HT-29 (cell line): ENCODE measurements around the gene ZNF776. TPM values are rescaled to one million over a fixed set of nuclear protein-coding genes. Genes with fewer than 3 reads are reported as not detected.
A peak's percentile ranks its signal among the peaks of the same experiment; 100 is the strongest.
"Not testable (repeated sequence)": the region's sequence is repeated elsewhere in the genome, so short reads cannot be mapped to it uniquely, and the experiment has no call there.

ENCODE experiments used
- DNase-seq: peaks from one replicate; pipeline ENCODE4 v3.0.0-alpha.2; 2015; ENCODE audit warnings: low spot score
- total RNA-seq: library from RNA; depleted of rRNA; stranded (reverse); fragments of >200 nt; shearing (Covaris generic); gene quantifications from 2 replicates; pipeline ENCODE4 v1.2.3, GENCODE V29; 2014; rRNA removed

The ZNF776 gene
- total RNA-seq, 1 experiment from 2014 or later: 11.4 TPM

- DNase-seq: no peak
Observed at GRCh38 chr19:57778336-57778735, 31.7 kb downstream of the ZNF776 start.

- DNase-seq: no peak
Observed at GRCh38 chr19:57779220-57779845, 32.7 kb downstream of the ZNF776 start.

- DNase-seq: no peak
Observed at GRCh38 chr19:57786286-57786685, 39.7 kb downstream of the ZNF776 start.

- DNase-seq: peak; percentile 29
Observed at GRCh38 chr19:57786906-57787305, 40.3 kb downstream of the ZNF776 start.

GRCh38 chr19:57788114-57788692 lies 41.6 kb downstream of the ZNF776 start:
- DNase-seq: no peak

- DNase-seq: no peak
Observed at GRCh38 chr19:57789288-57789687, 42.7 kb downstream of the ZNF776 start.

- not testable (repeated sequence) for DNase-seq
Observed at GRCh38 chr19:57796580-57796979, 50.0 kb downstream of the ZNF776 start.

GRCh38 chr19:57800696-57801095 lies 54.1 kb downstream of the ZNF776 start:
- DNase-seq: no peak

- peak; percentile 84 for DNase-seq
Observed at GRCh38 chr19:57802269-57802668, 55.7 kb downstream of the ZNF776 start.

- peak; percentile 71 for DNase-seq
Observed at GRCh38 chr19:57803265-57803593, 56.6 kb downstream of the ZNF776 start.

GRCh38 chr19:57803594-57804325 lies 57.1 kb downstream of the ZNF776 start:
- DNase-seq: peak; percentile 96

GRCh38 chr19:57807541-57807940 lies 60.9 kb downstream of the ZNF776 start:
- DNase-seq: no peak

Other genes with a start within 250 kb of the ZNF776 start
- gene ZNF773, start 246.9 kb upstream of the ZNF776 start, total RNA-seq: 5.3 and 5.5 TPM in 2 replicates
- not detected in 2 replicates for gene ZNF549, start 219.5 kb upstream of the ZNF776 start, total RNA-seq
- 1.1 and 6.1 TPM in 2 replicates for gene ZNF550, start 187.0 kb upstream of the ZNF776 start, total RNA-seq
- gene ZNF416, start 167.9 kb upstream of the ZNF776 start, total RNA-seq: 2.5 and 3.1 TPM in 2 replicates
- gene ZIK1, start 162.7 kb upstream of the ZNF776 start, total RNA-seq: 0.23 TPM in 1 of 2 replicates, not detected in the other
- gene ZNF530, start 146.9 kb upstream of the ZNF776 start, total RNA-seq: 2.7 and 5.7 TPM in 2 replicates
- not detected in 2 replicates for gene ZNF134, start 132.6 kb upstream of the ZNF776 start, total RNA-seq
- gene ZNF211, start 113.6 kb upstream of the ZNF776 start, total RNA-seq: 2.7 and 8.1 TPM in 2 replicates
- not detected in 2 replicates for gene ZSCAN4, start 77.9 kb upstream of the ZNF776 start, total RNA-seq
- 25.5 and 26.5 TPM in 2 replicates for gene ZNF551, start 64.8 kb upstream of the ZNF776 start, total RNA-seq
- 0.05 TPM in 1 of 2 replicates, not detected in the other for gene ZNF154, start 37.6 kb upstream of the ZNF776 start, total RNA-seq
- not detected in 2 replicates for gene ZNF671, start 19.2 kb upstream of the ZNF776 start, total RNA-seq
- 18.3 and 18.5 TPM in 2 replicates for gene ZNF586, start 22.9 kb downstream of the ZNF776 start, total RNA-seq
- gene ZNF552, start 68.1 kb downstream of the ZNF776 start, total RNA-seq: 17.3 and 22.3 TPM in 2 replicates
- gene ZNF587B, start 83.5 kb downstream of the ZNF776 start, total RNA-seq: 32.1 and 40.0 TPM in 2 replicates
- gene ZNF587, start 103.0 kb downstream of the ZNF776 start, total RNA-seq: 33.7 and 39.4 TPM in 2 replicates
- gene ZNF814, start 142.2 kb downstream of the ZNF776 start, total RNA-seq: 8.6 and 11.1 TPM in 2 replicates
- 9.4 and 9.8 TPM in 2 replicates for gene ZNF417, start 169.8 kb downstream of the ZNF776 start, total RNA-seq
- not detected in 2 replicates for gene ZNF418, start 188.6 kb downstream of the ZNF776 start, total RNA-seq
- not detected in 2 replicates for gene ZNF256, start 200.9 kb downstream of the ZNF776 start, total RNA-seq
- gene C19orf18, start 227.7 kb downstream of the ZNF776 start, total RNA-seq: not detected in 2 replicates